Trophoblast cell (in vitro differentiated cells and primary cell): Measurements from ENCODE around the gene ATP1B2.

Experiments
- DNase-seq, 2 donors: peaks; one replicate each; pipeline ENCODE4 v3.0.0-alpha.2; 2016
- H2AFZ ChIP-seq: 2 replicates; pipeline ENCODE4 v1.6.1; 2013; ENCODE audit warnings: low read length, moderate library complexity, mild to moderate bottlenecking; ENCODE audit not compliant: insufficient read depth, poor library complexity
- H2AK5ac ChIP-seq: 2 replicates; pipeline ENCODE4 v1.6.1; 2013; ENCODE audit warnings: mild to moderate bottlenecking, low read length
- H2BK120ac ChIP-seq: 2 replicates; pipeline ENCODE4 v1.6.1; 2013; ENCODE audit warnings: low read length, mild to moderate bottlenecking, moderate library complexity; ENCODE audit not compliant: insufficient read depth, poor library complexity
- H2BK12ac ChIP-seq: 2 replicates; pipeline ENCODE4 v1.6.1; 2013; ENCODE audit warnings: mild to moderate bottlenecking, low read length, moderate library complexity
- H2BK5ac ChIP-seq: 2 replicates; pipeline ENCODE4 v1.6.1; 2013; ENCODE audit warnings: low read length, low read depth, moderate library complexity, mild to moderate bottlenecking; ENCODE audit not compliant: poor library complexity
- H3K14ac ChIP-seq: 2 replicates; pipeline ENCODE4 v1.6.1; 2013; ENCODE audit warnings: mild to moderate bottlenecking, low read length
- H3K18ac ChIP-seq: 2 replicates; pipeline ENCODE4 v1.6.1; 2013; ENCODE audit warnings: mild to moderate bottlenecking, low read length
- H3K23ac ChIP-seq: 2 replicates; pipeline ENCODE4 v1.6.1; 2013; ENCODE audit warnings: low read length
- H3K27ac ChIP-seq: 2 replicates; pipeline ENCODE4 v1.5.1; 2013; ENCODE audit warnings: low read depth, mild to moderate bottlenecking, inconsistent platforms, low read length, moderate library complexity
- H3K27me3 ChIP-seq: 2 replicates; pipeline ENCODE4 v1.6.1; 2013; ENCODE audit warnings: inconsistent platforms, mild to moderate bottlenecking, low read length, moderate library complexity; ENCODE audit not compliant: insufficient read depth
- H3K36me3 ChIP-seq, 2 experiments: 1 replicate in 1 of 2; 2 replicates in 1 of 2; pipeline ENCODE4 v1.6.1; 2013; ENCODE audit warnings: low read length in 2 of 2, mild to moderate bottlenecking in 2 of 2, moderate library complexity in 1 of 2; ENCODE audit not compliant: insufficient read depth in 2 of 2, control insufficient read depth in 1 of 2
- H3K4ac ChIP-seq: 2 replicates; pipeline ENCODE4 v1.6.1; 2013; ENCODE audit warnings: low read depth, mild to moderate bottlenecking, low read length, moderate library complexity
- H3K4me1 ChIP-seq, 2 experiments: 1 replicate in 1 of 2; 2 replicates in 1 of 2; pipeline ENCODE4 v1.6.1; 2013; ENCODE audit warnings: low read length in 2 of 2, mild to moderate bottlenecking in 2 of 2, moderate library complexity in 1 of 2; ENCODE audit not compliant: insufficient read depth in 2 of 2, control insufficient read depth in 1 of 2
- H3K4me2 ChIP-seq: 2 replicates; pipeline ENCODE4 v1.6.1; 2013; ENCODE audit warnings: inconsistent platforms, mild to moderate bottlenecking, low read length, moderate library complexity
- H3K4me3 ChIP-seq: 2 replicates; pipeline ENCODE4 v1.5.1; 2013; ENCODE audit warnings: mild to moderate bottlenecking, low read depth, low read length, inconsistent platforms
- H3K79me1 ChIP-seq: one replicate; pipeline ENCODE4 v1.6.1; 2013; ENCODE audit warnings: low read length
- H3K79me2 ChIP-seq: 2 replicates; pipeline ENCODE4 v1.6.1; 2013; ENCODE audit warnings: low read length, mild to moderate bottlenecking; ENCODE audit not compliant: control insufficient read depth, insufficient read depth, poor library complexity
- H3K9ac ChIP-seq: 2 replicates; pipeline ENCODE4 v1.6.1; 2013; ENCODE audit warnings: mild to moderate bottlenecking, low read length
- H3K9me3 ChIP-seq: 2 replicates; pipeline ENCODE4 v1.6.1; 2013; ENCODE audit warnings: low read depth, mild to moderate bottlenecking, control low read depth, inconsistent platforms, low read length; ENCODE audit not compliant: insufficient read depth
- H4K12ac ChIP-seq: 2 replicates; pipeline ENCODE4 v1.6.1; 2013; ENCODE audit warnings: low read depth, mild to moderate bottlenecking, low read length, moderate library complexity
- H4K8ac ChIP-seq: 2 replicates; pipeline ENCODE4 v1.6.1; 2013; ENCODE audit warnings: low read depth, mild to moderate bottlenecking, low read length, moderate library complexity
- H4K91ac ChIP-seq: one replicate; pipeline ENCODE4 v1.6.1; 2013; ENCODE audit warnings: low read depth, mild to moderate bottlenecking, low read length, moderate library complexity
- WGBS: extraction: QIAGEN DNeasy Blood & Tissue Kit; methylation state at CpG from one replicate; pipeline ENCODE4 v1.1.7; 2013; ENCODE audit warnings: missing lambda C conversion rate; ENCODE audit not compliant: insufficient read length, insufficient coverage; ENCODE audit errors: extremely low coverage; 5-methylcytosine and 5-hydroxymethylcytosine counted together

The ATP1B2 gene

DNA sequence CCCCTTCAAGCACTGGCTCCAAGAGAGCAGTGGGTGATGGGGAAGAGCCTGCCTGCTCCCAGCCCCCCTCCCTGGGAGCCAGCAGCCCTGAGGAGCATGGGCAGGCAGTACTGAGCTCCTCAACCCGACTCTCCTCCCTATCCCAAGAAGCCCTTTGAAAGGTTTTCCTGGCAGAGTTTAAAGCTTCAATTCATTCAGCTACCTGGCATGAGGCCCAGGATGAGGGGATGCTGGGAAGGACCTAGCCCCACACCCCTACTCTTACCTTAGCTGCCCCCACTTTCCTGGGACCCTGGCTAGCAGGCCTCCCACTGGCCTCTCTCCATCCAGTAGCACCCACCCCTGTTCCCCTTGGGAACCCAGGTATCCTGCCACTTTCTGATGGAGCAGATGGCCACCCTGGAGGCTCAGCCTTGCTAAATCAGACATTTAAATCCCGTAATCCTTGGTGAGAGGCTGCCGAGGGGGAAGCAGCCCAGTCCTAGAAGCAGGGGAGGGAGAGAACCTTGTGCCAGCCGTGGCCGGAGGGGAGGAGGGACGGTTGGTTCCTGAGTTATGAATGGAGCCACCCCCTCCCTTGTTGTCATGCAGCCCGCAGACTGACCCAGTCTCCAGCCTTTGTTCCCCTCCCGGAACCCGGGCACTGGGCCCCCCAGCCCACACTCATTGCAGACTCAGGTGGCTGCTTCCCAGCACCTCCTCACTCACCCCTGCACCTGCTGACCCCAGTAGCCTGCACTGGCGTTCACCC lies 17.1 kb downstream of the ATP1B2 start:
- H3K4me2 ChIP-seq: no peak overlapping the region
- H3K79me2 ChIP-seq: no peaks in the 10 kb centered on the region
- no peak overlapping the region for H2AK5ac ChIP-seq
- no peak overlapping the region for H2BK120ac ChIP-seq
- H4K8ac ChIP-seq: no peak overlapping the region
- H3K27me3 ChIP-seq: no peaks in the 10 kb centered on the region
- H3K27ac ChIP-seq: no peak overlapping the region
- no peak overlapping the region for H4K12ac ChIP-seq
- no peaks in the 10 kb centered on the region for H3K4me1 ChIP-seq
- no peak overlapping the region for H3K9ac ChIP-seq
- no peaks in the 10 kb centered on the region for H3K79me1 ChIP-seq
- H2AFZ ChIP-seq: no peak overlapping the region
- no peaks in the 10 kb centered on the region for H3K9me3 ChIP-seq
- H3K18ac ChIP-seq: no peak overlapping the region
- no peak overlapping the region for H2BK5ac ChIP-seq
- no peak overlapping the region for H3K14ac ChIP-seq
- DNase-seq: no peak
- no peak overlapping the region for H3K23ac ChIP-seq
- H2BK12ac ChIP-seq: no peak overlapping the region
- H3K4ac ChIP-seq: no peak overlapping the region
- H3K4me3 ChIP-seq: no peak overlapping the region
- no CpG with 5 or more reads among the region's 10 CpGs for WGBS
- no peak overlapping the region for H4K91ac ChIP-seq
- peaks cover 38 to 47% of the 10 kb centered on the region in 2 experiments for H3K36me3 ChIP-seq

- peaks cover under 1% of the 10 kb centered on the region for H3K9me3 ChIP-seq
- no peak overlapping the region for H4K91ac ChIP-seq
- H3K79me2 ChIP-seq: no peaks in the 10 kb centered on the region
- H2BK5ac ChIP-seq: no peak overlapping the region
- peaks cover 39 to 51% of the 10 kb centered on the region in 2 experiments for H3K36me3 ChIP-seq
- no peaks in the 10 kb centered on the region for H3K79me1 ChIP-seq
- H3K4ac ChIP-seq: no peak overlapping the region
- H3K9ac ChIP-seq: no peak overlapping the region
- no peak overlapping the region for H3K27ac ChIP-seq
- H3K4me2 ChIP-seq: no peak overlapping the region
- no CpG with 5 or more reads among the region's 7 CpGs for WGBS
- H3K4me3 ChIP-seq: no peak overlapping the region
- DNase-seq: no peak
- no peak overlapping the region for H2AK5ac ChIP-seq
- no peak overlapping the region for H2BK12ac ChIP-seq
- H4K12ac ChIP-seq: no peak overlapping the region
- H3K18ac ChIP-seq: no peak overlapping the region
- H3K4me1 ChIP-seq: no peaks in the 10 kb centered on the region
- H4K8ac ChIP-seq: no peak overlapping the region
- no peak overlapping the region for H3K14ac ChIP-seq
- H2BK120ac ChIP-seq: no peak overlapping the region
- no peak overlapping the region for H2AFZ ChIP-seq
- no peaks in the 10 kb centered on the region for H3K27me3 ChIP-seq
- H3K23ac ChIP-seq: no peak overlapping the region
These were observed 17.8 kb downstream of the ATP1B2 start for GRCh38 chr17:7668482-7668881.

GRCh38 chr17:7673239-7673638 lies 22.5 kb downstream of the ATP1B2 start:
- H2AK5ac ChIP-seq: no peak overlapping the region

DNA sequence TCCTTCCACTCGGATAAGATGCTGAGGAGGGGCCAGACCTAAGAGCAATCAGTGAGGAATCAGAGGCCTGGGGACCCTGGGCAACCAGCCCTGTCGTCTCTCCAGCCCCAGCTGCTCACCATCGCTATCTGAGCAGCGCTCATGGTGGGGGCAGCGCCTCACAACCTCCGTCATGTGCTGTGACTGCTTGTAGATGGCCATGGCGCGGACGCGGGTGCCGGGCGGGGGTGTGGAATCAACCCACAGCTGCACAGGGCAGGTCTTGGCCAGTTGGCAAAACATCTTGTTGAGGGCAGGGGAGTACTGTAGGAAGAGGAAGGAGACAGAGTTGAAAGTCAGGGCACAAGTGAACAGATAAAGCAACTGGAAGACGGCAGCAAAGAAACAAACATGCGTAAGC lies 24.2 kb downstream of the ATP1B2 start:
- no peak overlapping the region for H2AK5ac ChIP-seq
- no peaks in the 10 kb centered on the region for H3K27me3 ChIP-seq
- no peak overlapping the region for H4K91ac ChIP-seq
- WGBS: no CpG with 5 or more reads among the region's 14 CpGs
- H3K9me3 ChIP-seq: peaks cover 6% of the 10 kb centered on the region
- no peak overlapping the region for H2BK5ac ChIP-seq
- no peak overlapping the region for H2AFZ ChIP-seq
- H4K12ac ChIP-seq: no peak overlapping the region
- no peak overlapping the region for H3K23ac ChIP-seq
- no peak overlapping the region for H2BK120ac ChIP-seq
- H3K9ac ChIP-seq: no peak overlapping the region
- DNase-seq: no peak
- H3K36me3 ChIP-seq: peaks cover 46 to 50% of the 10 kb centered on the region in 2 experiments
- no peak overlapping the region for H3K4ac ChIP-seq
- H3K4me2 ChIP-seq: no peak overlapping the region
- H3K79me2 ChIP-seq: no peaks in the 10 kb centered on the region
- H3K27ac ChIP-seq: no peak overlapping the region
- no peak overlapping the region for H4K8ac ChIP-seq
- no peak overlapping the region for H3K18ac ChIP-seq
- no peak overlapping the region for H3K14ac ChIP-seq
- no peak overlapping the region for H2BK12ac ChIP-seq
- H3K4me1 ChIP-seq: peaks cover 8 to 9% of the 10 kb centered on the region in 2 experiments
- H3K79me1 ChIP-seq: no peaks in the 10 kb centered on the region
- no peak overlapping the region for H3K4me3 ChIP-seq

More at GRCh38 chr17:7673239-7673638, 22.5 kb downstream of the ATP1B2 start:
- Histone ChIP-seq H3K4me1 (peaks cover 8 to 9% of the 10 kb centered on the region in 2 experiments), H4K12ac (no peak overlapping the region), H4K8ac (no peak overlapping the region), H3K27ac (no peak overlapping the region), H3K27me3 (no peaks in the 10 kb centered on the region), H3K4me2 (no peak overlapping the region), H3K79me1 (no peaks in the 10 kb centered on the region), H3K18ac (no peak overlapping the region), H3K4ac (no peak overlapping the region), H3K79me2 (no peaks in the 10 kb centered on the region), H3K9me3 (peaks cover 6% of the 10 kb centered on the region), H3K36me3 (peaks cover 59 to 65% of the 10 kb centered on the region in 2 experiments), H2BK12ac (no peak overlapping the region), H3K9ac (no peak overlapping the region), H2BK120ac (no peak overlapping the region), H3K4me3 (no peak overlapping the region), H2AFZ (no peak overlapping the region), H3K23ac (no peak overlapping the region), H3K14ac (no peak overlapping the region), H2BK5ac (no peak overlapping the region), H4K91ac (no peak overlapping the region)
- DNase-seq: peak in 1 of 2 donors; percentile 21
- WGBS: no CpG with 5 or more reads among the region's 2 CpGs
